Liver (tissue), 9 donors: ENCODE measurements around the gene DOK5. TPM values are rescaled to one million over a fixed set of nuclear protein-coding genes. Genes with fewer than 3 reads are reported as not detected.

ENCODE experiments used
- DNase-seq: peaks from one replicate; pipeline ENCODE4 v3.0.0-alpha.2; 2017; ENCODE audit warnings: low spot score
- H3K27ac ChIP-seq, 2 donors: one replicate each; pipeline ENCODE4 v1.7.0; 2013; ENCODE audit warnings: inconsistent platforms in 2 of 2, low read length in 2 of 2, control low read depth in 1 of 2, low read depth in 1 of 2, mild to moderate bottlenecking in 1 of 2
- H3K27me3 ChIP-seq, 4 donors: one replicate each; pipeline versions ENCODE4 v1.6.1 to v1.7.0; 2013; ENCODE audit warnings: low read length in 3 of 4, inconsistent platforms in 1 of 4, mild to moderate bottlenecking in 1 of 4, moderate library complexity in 1 of 4; ENCODE audit not compliant: control insufficient read depth in 4 of 4, insufficient read depth in 4 of 4
- H3K36me3 ChIP-seq, 4 donors: one replicate each; pipeline versions ENCODE4 v1.6.1 to v1.7.0; 2013; ENCODE audit warnings: low read length in 3 of 4, mild to moderate bottlenecking in 3 of 4, low read depth in 1 of 4, moderate library complexity in 1 of 4; ENCODE audit not compliant: control insufficient read depth in 4 of 4, insufficient read depth in 3 of 4
- H3K4me1 ChIP-seq, 4 donors: one replicate each; pipeline versions ENCODE4 v1.6.1 to v1.7.0; 2013; ENCODE audit warnings: low read length in 3 of 4, mild to moderate bottlenecking in 3 of 4, moderate library complexity in 1 of 4; ENCODE audit not compliant: control insufficient read depth in 4 of 4, insufficient read depth in 4 of 4
- H3K4me3 ChIP-seq, 3 donors: one replicate each; pipeline versions ENCODE4 v1.6.1 to v1.7.0; 2013; ENCODE audit warnings: low read length in 3 of 3, control low read depth in 1 of 3, low read depth in 1 of 3, mild to moderate bottlenecking in 1 of 3
- H3K9ac ChIP-seq, 2 donors: one replicate each; pipeline ENCODE4 v1.7.0; 2013; ENCODE audit warnings: low read length in 2 of 2, mild to moderate bottlenecking in 2 of 2, moderate library complexity in 2 of 2, control low read depth in 1 of 2, low read depth in 1 of 2
- H3K9me3 ChIP-seq, 4 donors: one replicate each; pipeline versions ENCODE4 v1.6.1 to v1.7.0; 2013; ENCODE audit warnings: low read length in 3 of 4; ENCODE audit not compliant: control insufficient read depth in 4 of 4
- EGR1 ChIP-seq, 2 donors: IDR thresholded peaks; 2 replicates each; pipeline ENCODE4 v1.6.1; 2016 to 2018; ENCODE audit warnings: antibody characterized with exemption in 2 of 2, low read depth in 2 of 2
- FOXA1 ChIP-seq: IDR thresholded peaks from 2 replicates; pipeline ENCODE4 v1.6.1; 2016; ENCODE audit warnings: antibody characterized with exemption
- FOXA2 ChIP-seq: IDR thresholded peaks from 2 replicates; pipeline ENCODE4 v1.6.1; 2016; ENCODE audit warnings: antibody characterized with exemption
- GABPA ChIP-seq, 2 donors: IDR thresholded peaks in 1 of 2; conservative IDR thresholded peaks in 1 of 2; 2 replicates each; pipeline ENCODE4 v1.6.1; 2016; ENCODE audit warnings: antibody characterized with exemption in 2 of 2, mild to moderate bottlenecking in 1 of 2, moderate library complexity in 1 of 2
- HNF4A ChIP-seq, 2 donors: conservative IDR thresholded peaks; 2 replicates each; pipeline ENCODE4 v1.6.1; 2016; ENCODE audit warnings: antibody characterized with exemption in 2 of 2, mild to moderate bottlenecking in 2 of 2
- HNF4G ChIP-seq: IDR thresholded peaks from 2 replicates; pipeline ENCODE4 v1.6.1; 2016; ENCODE audit warnings: antibody characterized with exemption
- JUND ChIP-seq, 2 donors: IDR thresholded peaks; 2 replicates each; pipeline ENCODE4 v1.6.1; 2016; ENCODE audit warnings: antibody characterized with exemption in 2 of 2
- NR2F2 ChIP-seq: IDR thresholded peaks from 2 replicates; pipeline ENCODE4 v1.6.1; 2016; ENCODE audit warnings: antibody characterized with exemption
- RAD21 ChIP-seq, 2 donors: IDR thresholded peaks; 2 replicates each; pipeline ENCODE4 v1.6.1; 2016; ENCODE audit warnings: antibody characterized with exemption in 2 of 2, mild to moderate bottlenecking in 2 of 2
- RXRA ChIP-seq, 2 donors: IDR thresholded peaks; 2 replicates each; pipeline ENCODE4 v1.6.1; 2017 to 2018; ENCODE audit warnings: antibody characterized with exemption in 2 of 2, mild to moderate bottlenecking in 1 of 2
- SP1 ChIP-seq: IDR thresholded peaks from 2 replicates; pipeline ENCODE4 v1.6.1; 2018; ENCODE audit warnings: antibody characterized with exemption, mild to moderate bottlenecking
- TAF1 ChIP-seq: conservative IDR thresholded peaks from 2 replicates; pipeline ENCODE4 v1.6.1; 2016; ENCODE audit warnings: antibody characterized with exemption, mild to moderate bottlenecking
- YY1 ChIP-seq: IDR thresholded peaks from 2 replicates; pipeline ENCODE4 v1.6.1; 2016; ENCODE audit warnings: antibody characterized with exemption, mild to moderate bottlenecking
- WGBS: extraction: QIAGEN DNeasy Blood & Tissue Kit; methylation state at CpG from one replicate; pipeline ENCODE4 v1.1.7; 2013; 5-methylcytosine and 5-hydroxymethylcytosine counted together
- polyA plus RNA-seq, 2 donors: library from polyadenylated mRNA; stranded (reverse) in 1 of 2; unstranded in 1 of 2; fragments of 200-250 nt in 1 of 2; fragments of >200 nt in 1 of 2; fragmentation: Nextera tagmentation in 1 of 2; extraction: Ambion mirVana in 1 of 2; gene quantifications; one replicate each; pipeline versions ENCODE4 v1.2.1 to v1.2.3, GENCODE V29; 2013 to 2015
- total RNA-seq, 2 donors: library from RNA; depleted of rRNA; stranded (reverse); fragments of >200 nt; gene quantifications; one replicate each; pipeline ENCODE4 v1.2.3, GENCODE V29; 2014
- TF ChIP-seq, protein P1 (sequence below): IDR thresholded peaks from 2 replicates; pipeline ENCODE4 v1.6.1; 2016; ENCODE audit warnings: antibody characterized with exemption
- TF ChIP-seq, protein P2 (sequence below): IDR thresholded peaks from 2 replicates; pipeline ENCODE4 v1.6.1; 2016; ENCODE audit warnings: antibody characterized with exemption
- TF ChIP-seq, protein P3 (sequence below): fragments of 150-350 bp; IDR thresholded peaks from 2 replicates; pipeline ENCODE4 v1.5.1; 2017; ENCODE audit warnings: improper control_type of control experiment, low read depth, low read length; ENCODE audit not compliant: missing input control
- TF ChIP-seq, protein P4 (sequence below): IDR thresholded peaks from 2 replicates; pipeline ENCODE4 v1.6.1; 2016; ENCODE audit warnings: antibody characterized with exemption
- TF ChIP-seq, protein P5 (sequence below): IDR thresholded peaks from 2 replicates; pipeline ENCODE4 v1.6.1; 2016; ENCODE audit warnings: antibody characterized with exemption, mild to moderate bottlenecking
- donor health status: healthy.
- donor health status: healthy.
- donor health status: healthy.
- donor health status: healthy.
- donor health status: healthy.

Gene DOK5
- total and polyA plus RNA-seq, 4 donors = 0.05 to 0.16 (median 0.09) TPM

DNA sequence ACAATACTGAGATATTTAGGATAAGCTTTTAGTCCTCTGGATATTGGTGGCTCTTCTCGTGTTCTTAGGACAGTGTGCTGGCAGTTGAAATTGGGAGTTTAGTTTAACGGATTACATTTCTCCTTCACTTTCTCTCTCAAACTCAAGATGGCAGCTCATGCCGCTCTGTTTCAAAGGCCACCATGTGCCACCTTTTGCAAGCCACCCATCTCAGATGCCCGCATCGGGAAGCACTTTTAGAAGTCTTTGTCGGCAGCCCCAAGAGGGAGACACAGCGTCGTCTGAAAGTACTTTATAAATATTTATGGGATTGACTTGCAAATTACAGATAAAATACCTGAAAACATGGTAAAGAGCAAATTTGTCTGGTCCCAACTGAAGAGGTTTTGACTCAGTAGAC is 73.5 kb downstream of the DOK5 start:
- TF ChIP-seq GABPA (IDR thresholded peaks at IDR 0.05 in 1 of 2, conservative IDR thresholded peaks at IDR 0.05 in 1 of 2) = no peak
- TF ChIP-seq, protein P1, sequence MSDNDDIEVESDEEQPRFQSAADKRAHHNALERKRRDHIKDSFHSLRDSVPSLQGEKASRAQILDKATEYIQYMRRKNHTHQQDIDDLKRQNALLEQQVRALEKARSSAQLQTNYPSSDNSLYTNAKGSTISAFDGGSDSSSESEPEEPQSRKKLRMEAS = no peak
- no peak for TF ChIP-seq RAD21 (IDR thresholded peaks at IDR 0.05)
- no peak for TF ChIP-seq HNF4A (conservative IDR thresholded peaks at IDR 0.05)
- no peak for TF ChIP-seq NR2F2
- TF ChIP-seq YY1 = no peak
- no peak for TF ChIP-seq FOXA2
- TF ChIP-seq, protein P2, sequence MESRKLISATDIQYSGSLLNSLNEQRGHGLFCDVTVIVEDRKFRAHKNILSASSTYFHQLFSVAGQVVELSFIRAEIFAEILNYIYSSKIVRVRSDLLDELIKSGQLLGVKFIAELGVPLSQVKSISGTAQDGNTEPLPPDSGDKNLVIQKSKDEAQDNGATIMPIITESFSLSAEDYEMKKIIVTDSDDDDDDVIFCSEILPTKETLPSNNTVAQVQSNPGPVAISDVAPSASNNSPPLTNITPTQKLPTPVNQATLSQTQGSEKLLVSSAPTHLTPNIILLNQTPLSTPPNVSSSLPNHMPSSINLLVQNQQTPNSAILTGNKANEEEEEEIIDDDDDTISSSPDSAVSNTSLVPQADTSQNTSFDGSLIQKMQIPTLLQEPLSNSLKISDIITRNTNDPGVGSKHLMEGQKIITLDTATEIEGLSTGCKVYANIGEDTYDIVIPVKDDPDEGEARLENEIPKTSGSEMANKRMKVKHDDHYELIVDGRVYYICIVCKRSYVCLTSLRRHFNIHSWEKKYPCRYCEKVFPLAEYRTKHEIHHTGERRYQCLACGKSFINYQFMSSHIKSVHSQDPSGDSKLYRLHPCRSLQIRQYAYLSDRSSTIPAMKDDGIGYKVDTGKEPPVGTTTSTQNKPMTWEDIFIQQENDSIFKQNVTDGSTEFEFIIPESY = no peak
- TF ChIP-seq RXRA (IDR thresholded peaks at IDR 0.05) = no peak
- TF ChIP-seq, protein P3, sequence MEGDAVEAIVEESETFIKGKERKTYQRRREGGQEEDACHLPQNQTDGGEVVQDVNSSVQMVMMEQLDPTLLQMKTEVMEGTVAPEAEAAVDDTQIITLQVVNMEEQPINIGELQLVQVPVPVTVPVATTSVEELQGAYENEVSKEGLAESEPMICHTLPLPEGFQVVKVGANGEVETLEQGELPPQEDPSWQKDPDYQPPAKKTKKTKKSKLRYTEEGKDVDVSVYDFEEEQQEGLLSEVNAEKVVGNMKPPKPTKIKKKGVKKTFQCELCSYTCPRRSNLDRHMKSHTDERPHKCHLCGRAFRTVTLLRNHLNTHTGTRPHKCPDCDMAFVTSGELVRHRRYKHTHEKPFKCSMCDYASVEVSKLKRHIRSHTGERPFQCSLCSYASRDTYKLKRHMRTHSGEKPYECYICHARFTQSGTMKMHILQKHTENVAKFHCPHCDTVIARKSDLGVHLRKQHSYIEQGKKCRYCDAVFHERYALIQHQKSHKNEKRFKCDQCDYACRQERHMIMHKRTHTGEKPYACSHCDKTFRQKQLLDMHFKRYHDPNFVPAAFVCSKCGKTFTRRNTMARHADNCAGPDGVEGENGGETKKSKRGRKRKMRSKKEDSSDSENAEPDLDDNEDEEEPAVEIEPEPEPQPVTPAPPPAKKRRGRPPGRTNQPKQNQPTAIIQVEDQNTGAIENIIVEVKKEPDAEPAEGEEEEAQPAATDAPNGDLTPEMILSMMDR = no peak
- TF ChIP-seq EGR1 (IDR thresholded peaks at IDR 0.05; ENCODE audit: low read depth in 2 of 2) = no peak
- TF ChIP-seq, protein P4, sequence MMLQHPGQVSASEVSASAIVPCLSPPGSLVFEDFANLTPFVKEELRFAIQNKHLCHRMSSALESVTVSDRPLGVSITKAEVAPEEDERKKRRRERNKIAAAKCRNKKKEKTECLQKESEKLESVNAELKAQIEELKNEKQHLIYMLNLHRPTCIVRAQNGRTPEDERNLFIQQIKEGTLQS = no peak
- TF ChIP-seq SP1 = no peak
- TF ChIP-seq HNF4G = no peak
- no peak for TF ChIP-seq TAF1
- TF ChIP-seq, protein P5, sequence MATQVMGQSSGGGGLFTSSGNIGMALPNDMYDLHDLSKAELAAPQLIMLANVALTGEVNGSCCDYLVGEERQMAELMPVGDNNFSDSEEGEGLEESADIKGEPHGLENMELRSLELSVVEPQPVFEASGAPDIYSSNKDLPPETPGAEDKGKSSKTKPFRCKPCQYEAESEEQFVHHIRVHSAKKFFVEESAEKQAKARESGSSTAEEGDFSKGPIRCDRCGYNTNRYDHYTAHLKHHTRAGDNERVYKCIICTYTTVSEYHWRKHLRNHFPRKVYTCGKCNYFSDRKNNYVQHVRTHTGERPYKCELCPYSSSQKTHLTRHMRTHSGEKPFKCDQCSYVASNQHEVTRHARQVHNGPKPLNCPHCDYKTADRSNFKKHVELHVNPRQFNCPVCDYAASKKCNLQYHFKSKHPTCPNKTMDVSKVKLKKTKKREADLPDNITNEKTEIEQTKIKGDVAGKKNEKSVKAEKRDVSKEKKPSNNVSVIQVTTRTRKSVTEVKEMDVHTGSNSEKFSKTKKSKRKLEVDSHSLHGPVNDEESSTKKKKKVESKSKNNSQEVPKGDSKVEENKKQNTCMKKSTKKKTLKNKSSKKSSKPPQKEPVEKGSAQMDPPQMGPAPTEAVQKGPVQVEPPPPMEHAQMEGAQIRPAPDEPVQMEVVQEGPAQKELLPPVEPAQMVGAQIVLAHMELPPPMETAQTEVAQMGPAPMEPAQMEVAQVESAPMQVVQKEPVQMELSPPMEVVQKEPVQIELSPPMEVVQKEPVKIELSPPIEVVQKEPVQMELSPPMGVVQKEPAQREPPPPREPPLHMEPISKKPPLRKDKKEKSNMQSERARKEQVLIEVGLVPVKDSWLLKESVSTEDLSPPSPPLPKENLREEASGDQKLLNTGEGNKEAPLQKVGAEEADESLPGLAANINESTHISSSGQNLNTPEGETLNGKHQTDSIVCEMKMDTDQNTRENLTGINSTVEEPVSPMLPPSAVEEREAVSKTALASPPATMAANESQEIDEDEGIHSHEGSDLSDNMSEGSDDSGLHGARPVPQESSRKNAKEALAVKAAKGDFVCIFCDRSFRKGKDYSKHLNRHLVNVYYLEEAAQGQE = no peak
- no peak for TF ChIP-seq FOXA1
- no peak for TF ChIP-seq JUND (IDR thresholded peaks at IDR 0.05)
- peaks cover 0 to 3% (median 0%) of the 10 kb centered on the region in 4 donors for H3K27me3 ChIP-seq
- H3K9ac ChIP-seq = no peak overlapping the region
- H3K9me3 ChIP-seq = peaks cover 0 to 8% (median 2%) of the 10 kb centered on the region in 4 donors
- H3K27ac ChIP-seq = no peak overlapping the region
- H3K4me1 ChIP-seq = no peaks in the 10 kb centered on the region
- no peak for DNase-seq
- H3K4me3 ChIP-seq = no peak overlapping the region
- WGBS = 86% methylated on average over 8 of the region's 8 CpGs
- H3K36me3 ChIP-seq = no peaks in the 10 kb centered on the region
